CD4-positive, alpha-beta T cell treated with Interleukin-4 for 4 hours (primary cell): ENCODE data around the gene FGFBP1.

Experiments
- DNase-seq: peaks from one replicate; pipeline ENCODE4 v3.0.0-alpha.2; 2020

The FGFBP1 gene

GRCh38 chr4:15910155-15910940 lies 28.2 kb downstream of the FGFBP1 start:
- DNase-seq = no peak

GRCh38 chr4:15907430-15907829 lies 31.1 kb downstream of the FGFBP1 start:
- no peak for DNase-seq

GRCh38 chr4:15906020-15906443 lies 32.5 kb downstream of the FGFBP1 start:
- no peak for DNase-seq

GRCh38 chr4:15902746-15903145 lies 35.8 kb downstream of the FGFBP1 start:
- no peak for DNase-seq

GRCh38 chr4:15901998-15902397 lies 36.5 kb downstream of the FGFBP1 start:
- no peak for DNase-seq

- DNase-seq = no peak
These were observed 37.5 kb downstream of the FGFBP1 start for GRCh38 chr4:15901007-15901406.

GRCh38 chr4:15899511-15899910 lies 39.0 kb downstream of the FGFBP1 start:
- DNase-seq = no peak

GRCh38 chr4:15898902-15899301 lies 39.6 kb downstream of the FGFBP1 start:
- no peak for DNase-seq

- DNase-seq = no peak
These were observed 41.0 kb downstream of the FGFBP1 start for GRCh38 chr4:15897577-15897976.

GRCh38 chr4:15894921-15895916 lies 43.3 kb downstream of the FGFBP1 start:
- DNase-seq = no peak

- DNase-seq = no peak
These were observed 44.1 kb downstream of the FGFBP1 start for GRCh38 chr4:15894393-15894792.

- DNase-seq = no peak
These were observed 44.6 kb downstream of the FGFBP1 start for GRCh38 chr4:15893962-15894361.

GRCh38 chr4:15891312-15891711 lies 47.2 kb downstream of the FGFBP1 start:
- no peak for DNase-seq

GRCh38 chr4:15890246-15890829 lies 48.2 kb downstream of the FGFBP1 start:
- no peak for DNase-seq

- DNase-seq = no peak
These were observed 50.0 kb downstream of the FGFBP1 start for GRCh38 chr4:15888515-15888914.
